HepG2 (cell line): ENCODE data around the gene SMYD2. TPM values are rescaled to one million over a fixed set of nuclear protein-coding genes. Genes with fewer than 3 reads are reported as not detected.
A peak's percentile ranks its signal among the peaks of the same experiment; 100 is the strongest.

ENCODE experiments used
- CHD2 ChIP-seq: IDR thresholded peaks from 2 replicates; pipeline ENCODE4 v1.6.1; 2011; ENCODE audit warnings: low read depth, low read length, improper control_type of control experiment
- FOXM1 ChIP-seq: sonication (generic); formaldehyde crosslinking; IDR thresholded peaks from 2 replicates; pipeline ENCODE4 v1.5.0; 2020; ENCODE audit warnings: missing genetic modification reagents
- GTF3A ChIP-seq: sonication (generic); formaldehyde crosslinking; conservative IDR thresholded peaks from 2 replicates; pipeline ENCODE4 v1.4.0; 2020; ENCODE audit warnings: mild to moderate bottlenecking, missing genetic modification reagents
- HES4 ChIP-seq: sonication (generic); formaldehyde crosslinking; IDR thresholded peaks from 2 replicates; pipeline ENCODE4 v1.9.0; 2021; ENCODE audit warnings: mild to moderate bottlenecking, missing genetic modification reagents, borderline replicate concordance
- JARID2 ChIP-seq: sonication (generic); formaldehyde crosslinking; IDR thresholded peaks from 2 replicates; pipeline ENCODE4 v1.8.1; 2023; ENCODE audit warnings: missing genetic modification reagents, inconsistent platforms; ENCODE audit not compliant: insufficient replicate concordance
- JUND ChIP-seq: sonication (generic); formaldehyde crosslinking; IDR thresholded peaks from 2 replicates; pipeline ENCODE4 v1.8.0; 2022; ENCODE audit warnings: mild to moderate bottlenecking, missing genetic modification reagents
- RORA ChIP-seq: sonication (generic); formaldehyde crosslinking; IDR thresholded peaks from 2 replicates; pipeline ENCODE4 v1.5.0; 2020; ENCODE audit warnings: mild to moderate bottlenecking, missing genetic modification reagents, moderate library complexity
- RXRA ChIP-seq: sonication (generic); formaldehyde crosslinking; IDR thresholded peaks from 2 replicates; pipeline ENCODE4 v1.5.1; 2020; ENCODE audit warnings: missing genetic modification reagents
- SALL1 ChIP-seq: sonication (generic); formaldehyde crosslinking; IDR thresholded peaks from 2 replicates; pipeline ENCODE4 v1.8.0; 2022; ENCODE audit warnings: mild to moderate bottlenecking, missing genetic modification reagents
- SP5 ChIP-seq: IDR thresholded peaks from 2 replicates; pipeline ENCODE4 v1.6.1; 2016; ENCODE audit warnings: low read depth, borderline replicate concordance
- ZNF12 ChIP-seq: sonication (generic); formaldehyde crosslinking; IDR thresholded peaks from 2 replicates; pipeline ENCODE4 v1.5.0; 2020; ENCODE audit warnings: missing genetic modification reagents
- ZNF136 ChIP-seq: sonication (generic); formaldehyde crosslinking; IDR thresholded peaks from 2 replicates; pipeline ENCODE4 v1.8.1; 2022; ENCODE audit warnings: low read depth, mild to moderate bottlenecking, moderate library complexity, missing genetic modification reagents
- ZNF235 ChIP-seq: sonication (generic); formaldehyde crosslinking; IDR thresholded peaks from 2 replicates; pipeline ENCODE4 v1.8.1; 2023; ENCODE audit warnings: mild to moderate bottlenecking, missing genetic modification reagents, borderline replicate concordance
- ZNF24 ChIP-seq: fragments of 450-650 bp; IDR thresholded peaks from 2 replicates; pipeline ENCODE4 v1.6.1; 2017; ENCODE audit warnings: antibody characterized with exemption, mild to moderate bottlenecking
- ZNF567 ChIP-seq: sonication (generic); formaldehyde crosslinking; IDR thresholded peaks from 2 replicates; pipeline ENCODE4 v1.8.1; 2023; ENCODE audit warnings: mild to moderate bottlenecking, missing genetic modification reagents, borderline replicate concordance
- ZNF672 ChIP-seq: sonication (generic); formaldehyde crosslinking; IDR thresholded peaks from 2 replicates; pipeline ENCODE4 v1.8.1; 2022; ENCODE audit warnings: missing genetic modification reagents
- ZNF720 ChIP-seq: sonication (generic); formaldehyde crosslinking; IDR thresholded peaks from 2 replicates; pipeline ENCODE4 v1.4.0; 2020; ENCODE audit warnings: missing genetic modification reagents
- ZNF891 ChIP-seq: sonication (generic); formaldehyde crosslinking; IDR thresholded peaks from 2 replicates; pipeline ENCODE4 v1.5.0; 2020; ENCODE audit warnings: mild to moderate bottlenecking, missing genetic modification reagents
- ZSCAN9 ChIP-seq: IDR thresholded peaks from 2 replicates; pipeline ENCODE4 v1.6.1; 2016; ENCODE audit warnings: borderline replicate concordance
- polyA plus RNA-seq, 8 experiments: library from polyadenylated mRNA; depleted of rRNA in 3 of 8; stranded (reverse) in 7 of 8; unstranded in 1 of 8; fragments of >200 nt; fragmentation: Illumina TruSeq in 4 of 8; extraction: Trizol in 4 of 8; gene quantifications; 2 replicates each; pipeline versions ENCODE4 v1.2.1 to v1.2.3, GENCODE V29; 2011 to 2016; ENCODE audit warnings: low read depth in 4 of 8, missing spikeins in 1 of 8, mixed read lengths in 1 of 8; ENCODE audit not compliant: insufficient read depth in 1 of 8
- total RNA-seq, 5 experiments: library from RNA; depleted of rRNA; stranded (reverse); fragments of >200 nt; fragmentation: Illumina TruSeq; extraction: Trizol; gene quantifications; 2 replicates each; pipeline ENCODE4 v1.2.3, GENCODE V29; 2016; ENCODE audit warnings: low read depth in 1 of 5
- TF ChIP-seq, protein P1 (sequence below): sonication (generic); formaldehyde crosslinking; IDR thresholded peaks from 2 replicates; pipeline ENCODE4 v1.4.0; 2020; ENCODE audit warnings: missing genetic modification reagents
- TF ChIP-seq, protein P2 (sequence below): sonication (generic); formaldehyde crosslinking; IDR thresholded peaks from 2 replicates; pipeline ENCODE4 v1.4.0; 2020; ENCODE audit warnings: mild to moderate bottlenecking, missing genetic modification reagents, borderline replicate concordance
- TF ChIP-seq, protein P3 (sequence below): sonication (generic); formaldehyde crosslinking; IDR thresholded peaks from 2 replicates; pipeline ENCODE4 v1.8.1; 2023; ENCODE audit warnings: missing genetic modification reagents, mild to moderate bottlenecking, borderline replicate concordance
- TF ChIP-seq, protein P4 (sequence below): sonication (generic); formaldehyde crosslinking; IDR thresholded peaks from 2 replicates; pipeline ENCODE4 v1.4.0; 2020; ENCODE audit warnings: missing genetic modification reagents
- TF ChIP-seq, protein P5 (sequence below): sonication (generic); formaldehyde crosslinking; conservative IDR thresholded peaks from 2 replicates; pipeline ENCODE4 v1.8.0; 2022; ENCODE audit warnings: missing genetic modification reagents

The SMYD2 gene
- total and polyA plus RNA-seq, 2 of the 13 experiments (the other 11 are each of a cell fraction or from before 2014, with no cell fraction given), result 72.7 to 139 TPM

DNA sequence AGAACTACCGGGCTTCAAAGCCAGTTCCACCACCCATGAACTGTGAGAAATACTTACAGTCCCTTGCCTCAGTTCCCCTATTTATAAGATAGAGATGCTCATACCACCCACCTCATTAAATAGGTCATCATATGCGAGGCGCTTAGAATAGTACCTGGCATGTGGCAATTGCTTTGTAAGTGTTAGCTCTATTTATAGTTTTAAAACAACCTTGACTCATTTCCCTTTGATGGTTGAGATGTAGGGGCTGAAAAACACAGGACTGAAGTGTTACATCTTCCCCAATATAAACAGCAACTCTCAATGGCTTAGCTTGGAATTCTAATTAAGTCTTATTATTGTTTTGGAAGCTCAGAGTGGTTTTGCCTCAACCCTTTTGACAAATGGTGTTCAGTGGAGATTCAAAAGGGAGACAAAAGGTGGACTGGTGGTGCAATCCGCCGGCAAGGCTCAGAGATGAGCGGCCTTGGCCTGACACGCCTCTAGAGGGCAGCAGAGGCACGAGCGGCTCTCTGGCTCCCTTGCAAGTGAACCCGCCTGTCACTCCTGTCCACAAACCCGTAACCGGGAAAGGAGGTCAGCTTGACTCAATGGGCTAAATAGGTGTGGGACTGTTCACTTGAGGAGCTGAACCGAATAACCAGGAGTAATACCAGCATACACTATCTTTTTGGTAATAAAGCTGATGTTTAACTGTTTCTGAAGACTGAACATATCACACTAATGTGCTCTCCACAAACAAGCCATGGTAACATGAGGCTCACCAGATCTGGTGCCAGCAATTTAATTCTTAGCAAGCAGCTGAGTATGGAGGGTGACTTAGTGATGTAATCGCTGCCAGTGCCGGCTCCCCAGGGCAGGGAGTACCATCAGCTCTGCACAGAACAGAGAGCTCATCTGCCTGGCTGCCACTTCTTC is 19.5 kb upstream of the SMYD2 start (continued):
- TF ChIP-seq, protein P1, sequence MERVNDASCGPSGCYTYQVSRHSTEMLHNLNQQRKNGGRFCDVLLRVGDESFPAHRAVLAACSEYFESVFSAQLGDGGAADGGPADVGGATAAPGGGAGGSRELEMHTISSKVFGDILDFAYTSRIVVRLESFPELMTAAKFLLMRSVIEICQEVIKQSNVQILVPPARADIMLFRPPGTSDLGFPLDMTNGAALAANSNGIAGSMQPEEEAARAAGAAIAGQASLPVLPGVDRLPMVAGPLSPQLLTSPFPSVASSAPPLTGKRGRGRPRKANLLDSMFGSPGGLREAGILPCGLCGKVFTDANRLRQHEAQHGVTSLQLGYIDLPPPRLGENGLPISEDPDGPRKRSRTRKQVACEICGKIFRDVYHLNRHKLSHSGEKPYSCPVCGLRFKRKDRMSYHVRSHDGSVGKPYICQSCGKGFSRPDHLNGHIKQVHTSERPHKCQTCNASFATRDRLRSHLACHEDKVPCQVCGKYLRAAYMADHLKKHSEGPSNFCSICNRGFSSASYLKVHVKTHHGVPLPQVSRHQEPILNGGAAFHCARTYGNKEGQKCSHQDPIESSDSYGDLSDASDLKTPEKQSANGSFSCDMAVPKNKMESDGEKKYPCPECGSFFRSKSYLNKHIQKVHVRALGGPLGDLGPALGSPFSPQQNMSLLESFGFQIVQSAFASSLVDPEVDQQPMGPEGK (CRISPR knock-in tag), result no peak
- TF ChIP-seq GTF3A (no peak), RORA (CRISPR knock-in tag) (no peak), JUND (CRISPR knock-in tag) (no peak), HES4 (CRISPR knock-in tag) (no peak), JARID2 (CRISPR knock-in tag) (no peak), ZNF720 (CRISPR knock-in tag) (no peak), ZNF24 (no peak), ZNF672 (CRISPR knock-in tag) (no peak), ZNF891 (CRISPR knock-in tag) (no peak), CHD2 (no peak), ZSCAN9 (CRISPR knock-in tag) (no peak), FOXM1 (CRISPR knock-in tag) (no peak), ZNF12 (CRISPR knock-in tag) (no peak), SP5 (CRISPR knock-in tag) (no peak), ZNF136 (CRISPR knock-in tag) (no peak), ZNF235 (no peak), SALL1 (CRISPR knock-in tag) (peak; percentile 73), ZNF567 (CRISPR knock-in tag) (no peak), RXRA (CRISPR knock-in tag) (peak; percentile 37; the same call in 1 of the 2 replicates)
- TF ChIP-seq, protein P2, sequence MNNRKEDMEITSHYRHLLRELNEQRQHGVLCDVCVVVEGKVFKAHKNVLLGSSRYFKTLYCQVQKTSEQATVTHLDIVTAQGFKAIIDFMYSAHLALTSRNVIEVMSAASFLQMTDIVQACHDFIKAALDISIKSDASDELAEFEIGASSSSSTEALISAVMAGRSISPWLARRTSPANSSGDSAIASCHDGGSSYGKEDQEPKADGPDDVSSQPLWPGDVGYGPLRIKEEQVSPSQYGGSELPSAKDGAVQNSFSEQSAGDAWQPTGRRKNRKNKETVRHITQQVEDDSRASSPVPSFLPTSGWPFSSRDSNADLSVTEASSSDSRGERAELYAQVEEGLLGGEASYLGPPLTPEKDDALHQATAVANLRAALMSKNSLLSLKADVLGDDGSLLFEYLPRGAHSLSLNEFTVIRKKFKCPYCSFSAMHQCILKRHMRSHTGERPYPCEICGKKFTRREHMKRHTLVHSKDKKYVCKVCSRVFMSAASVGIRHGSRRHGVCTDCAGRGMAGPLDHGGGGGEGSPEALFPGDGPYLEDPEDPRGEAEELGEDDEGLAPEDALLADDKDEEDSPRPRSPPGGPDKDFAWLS, result no peak
- TF ChIP-seq, protein P3, sequence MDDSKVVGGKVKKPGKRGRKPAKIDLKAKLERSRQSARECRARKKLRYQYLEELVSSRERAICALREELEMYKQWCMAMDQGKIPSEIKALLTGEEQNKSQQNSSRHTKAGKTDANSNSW (CRISPR knock-in tag), result no peak
- TF ChIP-seq, protein P4, sequence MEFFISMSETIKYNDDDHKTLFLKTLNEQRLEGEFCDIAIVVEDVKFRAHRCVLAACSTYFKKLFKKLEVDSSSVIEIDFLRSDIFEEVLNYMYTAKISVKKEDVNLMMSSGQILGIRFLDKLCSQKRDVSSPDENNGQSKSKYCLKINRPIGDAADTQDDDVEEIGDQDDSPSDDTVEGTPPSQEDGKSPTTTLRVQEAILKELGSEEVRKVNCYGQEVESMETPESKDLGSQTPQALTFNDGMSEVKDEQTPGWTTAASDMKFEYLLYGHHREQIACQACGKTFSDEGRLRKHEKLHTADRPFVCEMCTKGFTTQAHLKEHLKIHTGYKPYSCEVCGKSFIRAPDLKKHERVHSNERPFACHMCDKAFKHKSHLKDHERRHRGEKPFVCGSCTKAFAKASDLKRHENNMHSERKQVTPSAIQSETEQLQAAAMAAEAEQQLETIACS (CRISPR knock-in tag), result no peak
- TF ChIP-seq, protein P5, sequence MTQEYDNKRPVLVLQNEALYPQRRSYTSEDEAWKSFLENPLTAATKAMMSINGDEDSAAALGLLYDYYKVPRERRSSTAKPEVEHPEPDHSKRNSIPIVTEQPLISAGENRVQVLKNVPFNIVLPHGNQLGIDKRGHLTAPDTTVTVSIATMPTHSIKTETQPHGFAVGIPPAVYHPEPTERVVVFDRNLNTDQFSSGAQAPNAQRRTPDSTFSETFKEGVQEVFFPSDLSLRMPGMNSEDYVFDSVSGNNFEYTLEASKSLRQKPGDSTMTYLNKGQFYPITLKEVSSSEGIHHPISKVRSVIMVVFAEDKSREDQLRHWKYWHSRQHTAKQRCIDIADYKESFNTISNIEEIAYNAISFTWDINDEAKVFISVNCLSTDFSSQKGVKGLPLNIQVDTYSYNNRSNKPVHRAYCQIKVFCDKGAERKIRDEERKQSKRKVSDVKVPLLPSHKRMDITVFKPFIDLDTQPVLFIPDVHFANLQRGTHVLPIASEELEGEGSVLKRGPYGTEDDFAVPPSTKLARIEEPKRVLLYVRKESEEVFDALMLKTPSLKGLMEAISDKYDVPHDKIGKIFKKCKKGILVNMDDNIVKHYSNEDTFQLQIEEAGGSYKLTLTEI (CRISPR knock-in tag), result no peak
